Fibroblast of skin of left biceps (primary cell): ENCODE results near the gene CA11.
"Not testable (repeated sequence)": the region's sequence is repeated elsewhere in the genome, so short reads cannot be mapped to it uniquely, and the experiment has no call there.

Source experiments
- DNase-seq, 2 experiments: peaks; one replicate each; pipeline ENCODE4 v3.0.0-alpha.2; 2013; ENCODE audit warnings: low read depth in 2 of 2

The CA11 gene

GRCh38 chr19:48642862-48643261, 3.1 kb downstream of the CA11 start:
- DNase-seq: no peak

DNA sequence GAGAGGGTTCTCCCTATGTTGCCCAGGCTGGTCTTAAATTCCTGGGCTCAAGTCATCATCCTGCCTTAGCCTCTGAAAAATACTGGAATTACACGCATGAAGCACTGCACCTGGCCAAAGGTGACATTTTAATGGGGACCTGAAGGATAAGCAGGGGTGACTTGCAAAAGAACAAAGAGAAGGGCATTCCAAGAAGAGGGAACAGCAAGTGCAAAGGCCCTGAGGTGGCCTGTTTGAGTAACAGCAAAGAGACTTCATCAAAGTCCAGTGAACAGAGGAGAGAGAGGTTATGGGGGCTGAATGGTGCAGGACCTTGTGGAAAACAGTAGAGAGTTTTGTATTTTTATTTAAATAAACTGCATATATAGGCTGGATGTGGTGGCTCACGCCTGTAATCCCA, 4.1 kb downstream of the CA11 start:
- no peak for DNase-seq

GRCh38 chr19:48639483-48640375, 6.3 kb downstream of the CA11 start:
- no peak for DNase-seq

GRCh38 chr19:48638831-48639381, 7.1 kb downstream of the CA11 start:
- DNase-seq: no peak

- DNase-seq: peak; percentile 90 to 91
These were observed 7.8 kb downstream of the CA11 start for GRCh38 chr19:48637948-48638830.

GRCh38 chr19:48637449-48637947, 8.5 kb downstream of the CA11 start:
- peak; percentile 99 for DNase-seq

- no peak for DNase-seq
These were observed 9.0 kb downstream of the CA11 start, which contains the start of gene DBP for GRCh38 chr19:48636859-48637448. Gene DBP (minus strand): TSS chr19:48637379. CDS start chr19:48636994, 385 bp downstream.

DNA sequence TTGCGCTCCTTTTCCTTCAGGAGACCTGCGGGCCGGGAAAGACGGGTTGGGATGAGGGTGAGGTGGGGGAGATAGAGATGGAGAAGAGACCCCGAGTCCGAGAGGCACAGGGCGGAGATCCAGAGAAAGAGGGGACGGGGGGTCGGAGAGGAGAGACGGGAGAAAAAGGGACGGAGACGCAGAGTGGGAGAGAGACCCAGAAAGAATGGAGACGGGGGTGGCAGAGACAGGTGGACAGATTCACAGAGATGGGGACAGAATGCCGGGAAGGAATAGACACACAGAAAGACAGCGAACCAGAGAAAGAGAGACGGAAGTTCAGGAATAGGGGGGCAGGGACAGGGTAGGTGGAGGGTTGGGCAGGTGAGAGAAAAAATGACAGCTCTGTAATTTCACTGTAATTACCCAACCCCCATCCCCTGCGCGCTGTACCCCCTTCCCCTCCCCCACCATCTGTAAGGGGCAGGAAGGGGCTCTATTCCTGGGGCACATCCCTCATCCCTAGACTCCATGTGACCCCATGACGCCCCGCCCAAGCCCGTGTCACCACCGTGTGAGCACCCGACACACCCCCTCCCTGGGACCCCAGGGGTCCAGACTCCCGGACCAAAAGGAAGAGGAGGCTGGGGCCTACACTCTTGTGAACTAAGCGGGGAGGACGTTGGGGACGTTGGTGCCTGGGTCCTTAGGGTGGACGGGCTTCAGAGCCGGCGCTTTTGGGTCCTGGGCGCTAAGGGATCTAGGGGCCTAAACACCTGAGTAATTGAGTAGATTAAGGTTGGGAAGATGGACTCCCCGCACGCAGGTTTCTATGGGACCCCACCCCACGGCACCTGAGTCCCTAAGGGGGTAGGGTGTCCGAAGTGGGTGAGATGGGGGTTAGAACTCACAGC, 9.8 kb downstream of the CA11 start:
- DNase-seq: no peak

GRCh38 chr19:48635263-48635965, 10.6 kb downstream of the CA11 start:
- DNase-seq: no peak

- peak; percentile 86 to 87 for DNase-seq
These were observed 11.3 kb downstream of the CA11 start for GRCh38 chr19:48634424-48635262.

DNA sequence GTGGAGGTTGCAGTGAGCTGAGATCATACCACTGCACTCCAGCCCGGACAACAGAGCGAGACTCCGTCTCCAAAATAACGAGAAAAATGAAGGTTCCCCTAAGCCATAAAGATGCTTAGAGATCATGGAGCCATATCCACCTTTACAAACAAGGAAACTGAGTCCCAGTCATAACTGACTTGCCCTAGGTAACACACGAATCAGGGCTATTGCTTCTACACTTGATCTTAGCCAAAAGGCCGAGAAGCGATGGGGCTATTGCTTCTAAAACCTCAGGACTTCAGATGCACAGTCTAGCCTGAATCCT, 12.0 kb downstream of the CA11 start:
- no peak for DNase-seq

DNA sequence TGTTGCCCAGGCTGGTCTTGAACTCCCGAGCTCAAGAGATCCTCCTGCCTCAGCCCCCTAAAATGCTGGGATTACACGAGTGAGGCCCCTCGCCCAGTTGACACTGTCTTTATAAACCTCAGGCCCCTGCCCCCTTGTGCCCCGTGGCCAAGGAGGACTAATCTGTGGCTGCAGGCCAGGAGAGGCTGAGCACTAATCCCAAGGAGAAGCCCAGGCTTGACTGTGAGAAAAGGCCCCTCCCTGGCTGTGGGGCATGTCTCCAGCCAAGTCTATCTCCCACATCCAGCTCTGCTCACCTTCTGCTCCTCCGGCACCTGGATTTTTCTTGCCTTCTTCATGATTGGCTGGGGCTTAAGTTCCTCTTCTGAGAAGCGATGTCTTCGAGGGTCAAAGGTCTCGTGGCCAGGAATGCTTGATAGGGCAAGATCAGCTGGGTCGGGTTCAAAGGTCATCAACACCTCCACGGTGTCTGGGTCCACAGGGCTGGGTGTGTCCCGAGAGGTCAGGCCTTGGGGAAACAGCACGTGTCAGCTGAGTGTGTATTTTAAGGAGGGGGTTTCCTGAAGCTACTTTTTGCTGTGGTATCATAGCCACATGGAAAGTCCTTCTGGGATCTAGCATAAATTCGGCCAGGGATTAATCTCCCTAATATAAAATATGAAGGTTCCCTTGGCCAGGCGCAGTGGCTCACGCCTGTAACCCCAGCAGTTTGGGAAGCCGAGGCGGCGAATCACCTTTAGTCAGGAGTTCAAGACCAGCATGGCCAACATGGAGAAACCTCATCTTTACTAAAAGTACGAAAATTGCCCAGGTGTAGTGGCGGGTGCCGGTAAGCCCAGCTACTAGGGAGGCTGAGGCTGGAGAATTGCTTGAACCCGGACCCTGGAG, 12.6 kb downstream of the CA11 start:
- no peak for DNase-seq

DNA sequence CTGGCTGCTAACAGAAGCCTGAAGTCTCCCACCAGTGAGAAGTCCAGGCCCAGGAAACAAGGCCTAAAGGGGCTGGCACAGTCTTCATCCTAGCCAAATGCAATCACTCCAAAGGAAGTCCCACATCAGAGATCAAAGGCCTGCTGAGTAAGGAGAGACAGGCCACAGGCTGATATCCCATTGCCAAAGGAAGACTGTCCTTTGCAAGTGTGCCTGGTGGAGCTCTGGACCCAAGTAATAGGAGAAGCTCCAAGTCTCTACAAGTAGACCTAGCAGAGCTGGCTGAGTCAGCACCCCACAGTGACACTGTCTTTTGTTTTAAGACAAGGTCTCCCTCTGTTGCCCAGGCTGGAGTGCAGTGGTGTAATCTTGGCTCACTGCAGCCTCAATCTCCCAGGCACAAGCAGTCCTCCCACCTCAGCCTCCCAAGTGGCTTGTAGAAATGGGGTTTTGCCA, 13.3 kb downstream of the CA11 start:
- DNase-seq: no peak

DNA sequence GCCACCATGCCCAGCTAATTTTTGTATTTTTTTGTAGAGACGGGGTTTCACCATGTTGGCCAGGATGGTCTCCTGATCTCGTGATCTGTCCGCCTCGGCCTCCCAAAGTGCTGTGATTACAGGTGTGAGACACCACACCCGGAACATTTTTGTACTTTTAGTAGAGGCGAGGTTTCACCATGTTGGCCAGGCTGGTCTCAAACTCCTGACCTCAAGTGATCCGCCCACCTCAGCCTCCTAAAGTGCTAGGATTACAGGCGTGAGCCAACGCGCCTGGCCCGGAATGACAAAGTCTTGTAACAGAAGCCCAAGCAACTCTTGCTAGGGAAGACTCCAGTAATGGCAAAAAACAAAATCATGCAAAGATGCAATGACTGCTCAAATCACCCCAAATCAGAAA, 13.7 kb downstream of the CA11 start:
- not testable (repeated sequence) for DNase-seq

DNA sequence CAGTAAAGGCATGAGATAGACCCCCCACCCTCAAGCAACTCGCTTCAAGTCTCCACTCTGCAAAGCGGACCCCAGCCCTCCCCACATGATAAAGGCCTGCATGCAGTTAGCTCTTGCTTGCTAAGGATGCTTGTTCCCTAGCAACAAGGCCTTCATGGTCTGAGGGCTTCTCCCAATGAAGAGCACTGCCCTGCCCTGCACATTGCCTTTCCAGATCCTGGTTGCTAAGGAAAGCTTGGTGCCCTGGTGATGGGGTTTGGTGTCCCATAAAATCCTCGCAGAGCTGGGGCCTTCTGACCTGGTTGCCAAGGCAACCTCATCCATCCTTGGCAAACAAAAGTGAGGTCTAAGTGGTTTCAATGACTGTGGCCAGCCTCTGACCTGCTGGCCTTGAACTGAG, 14.8 kb downstream of the CA11 start:
- DNase-seq: no peak

GRCh38 chr19:48630296-48631063, 15.5 kb downstream of the CA11 start:
- no peak for DNase-seq

- DNase-seq: no peak
These were observed 16.2 kb downstream of the CA11 start for GRCh38 chr19:48629599-48630295.
